GM21381 (cell line): Measurements from ENCODE around the gene PAX2.

Experiments used
- ATAC-seq: cut with Tn5 transposase; IDR thresholded peaks from one replicate; pipeline ENCODE4 v1.9.1; 2021; ENCODE audit warnings: mild to moderate bottlenecking, moderate library complexity; ENCODE audit not compliant: unreplicated experiment

The PAX2 gene

GRCh38 chr10:100811752-100812750 is 66.7 kb downstream of the PAX2 start:
- no peak for ATAC-seq

GRCh38 chr10:100812978-100813377 is 67.6 kb downstream of the PAX2 start:
- ATAC-seq: no peak

GRCh38 chr10:100814751-100815474 is 69.5 kb downstream of the PAX2 start:
- no peak for ATAC-seq

GRCh38 chr10:100816671-100817070 is 71.3 kb downstream of the PAX2 start:
- no peak for ATAC-seq

- ATAC-seq: no peak
Observed at GRCh38 chr10:100817268-100817839, 72.0 kb downstream of the PAX2 start.

- no peak for ATAC-seq
Observed at GRCh38 chr10:100819424-100819823, 74.0 kb downstream of the PAX2 start.

GRCh38 chr10:100823194-100823593 is 77.8 kb downstream of the PAX2 start:
- ATAC-seq: no peak

GRCh38 chr10:100824886-100825285 is 79.5 kb downstream of the PAX2 start:
- ATAC-seq: no peak

- ATAC-seq: no peak
Observed at GRCh38 chr10:100825325-100825875, 80.0 kb downstream of the PAX2 start.

- ATAC-seq: no peak
Observed at GRCh38 chr10:100826031-100826651, 80.8 kb downstream of the PAX2 start.

- no peak for ATAC-seq
Observed at GRCh38 chr10:100826661-100826982, 81.2 kb downstream of the PAX2 start.

GRCh38 chr10:100826983-100827818 is 81.8 kb downstream of the PAX2 start:
- ATAC-seq: no peak

- ATAC-seq: no peak
Observed at GRCh38 chr10:100827819-100828737, 82.7 kb downstream of the PAX2 start.

GRCh38 chr10:100828738-100829096 is 83.3 kb downstream of the PAX2 start:
- ATAC-seq: no peak

- ATAC-seq: no peak
Observed at GRCh38 chr10:100829097-100829870, 83.9 kb downstream of the PAX2 start.

- no peak for ATAC-seq
Observed at GRCh38 chr10:100829933-100830727, 84.7 kb downstream of the PAX2 start.

- ATAC-seq: no peak
Observed at GRCh38 chr10:100830728-100831111, 85.3 kb downstream of the PAX2 start.

GRCh38 chr10:100831742-100832141 is 86.4 kb downstream of the PAX2 start:
- no peak for ATAC-seq
